Urothelium cell line (cell line): ENCODE data around the gene KBTBD4.
A peak's percentile ranks its signal among the peaks of the same experiment; 100 is the strongest.
"Not testable (repeated sequence)": the region's sequence is repeated elsewhere in the genome, so short reads cannot be mapped to it uniquely, and the experiment has no call there.

Source experiments
- DNase-seq: peaks from one replicate; pipeline ENCODE4 v3.0.0; 2011; ENCODE audit warnings: low spot score, mixed read lengths
- FAIRE-seq: peaks from 2 replicates; lab custom pipeline; 2011; peaks lifted over from hg19 to GRCh38; lab: Jason Lieb, UNC

Gene KBTBD4

GRCh38 chr11:47564366-47564765 is 14.4 kb downstream of the KBTBD4 start:
- not testable (repeated sequence) for FAIRE-seq, DNase-seq

- FAIRE-seq, DNase-seq: not testable (repeated sequence)
Measured at GRCh38 chr11:47562393-47562792, 16.4 kb downstream of the KBTBD4 start.

GRCh38 chr11:47560426-47560825 is 18.3 kb downstream of the KBTBD4 start:
- DNase-seq = no peak
- no peak for FAIRE-seq

GRCh38 chr11:47558695-47559094 is 20.1 kb downstream of the KBTBD4 start:
- FAIRE-seq (no peak), DNase-seq (no peak)

GRCh38 chr11:47557004-47557403 is 21.8 kb downstream of the KBTBD4 start:
- FAIRE-seq, DNase-seq: not testable (repeated sequence)

GRCh38 chr11:47553406-47553743 is 25.4 kb downstream of the KBTBD4 start:
- DNase-seq = no peak

GRCh38 chr11:47552566-47553405 is 26.0 kb downstream of the KBTBD4 start, which contains the start of gene CELF1:
Gene CELF1 (minus strand): TSS chr11:47553132. CDS start chr11:47499523, 53,609 bp downstream.
- FAIRE-seq (peak; percentile 73), DNase-seq (peak; percentile 97)

More at GRCh38 chr11:47553406-47553743, 25.4 kb downstream of the KBTBD4 start:
- FAIRE-seq = no peak

- DNase-seq (peak; percentile 33), FAIRE-seq (no peak)
Measured at GRCh38 chr11:47552056-47552565, 26.7 kb downstream of the KBTBD4 start.

- FAIRE-seq (no peak), DNase-seq (peak; percentile 25)
Measured at GRCh38 chr11:47551086-47551485, 27.7 kb downstream of the KBTBD4 start.

GRCh38 chr11:47550288-47551047 is 28.3 kb downstream of the KBTBD4 start:
- DNase-seq (no peak), FAIRE-seq (no peak)

- not testable (repeated sequence) for DNase-seq, FAIRE-seq
Measured at GRCh38 chr11:47546274-47546673, 32.5 kb downstream of the KBTBD4 start.

- FAIRE-seq (no peak), DNase-seq (no peak)
Measured at GRCh38 chr11:47545298-47545697, 33.5 kb downstream of the KBTBD4 start.

- DNase-seq (no peak), FAIRE-seq (no peak)
Measured at GRCh38 chr11:47541070-47541469, 37.7 kb downstream of the KBTBD4 start.

GRCh38 chr11:47539681-47540039 is 39.1 kb downstream of the KBTBD4 start:
- no peak for DNase-seq
- no peak for FAIRE-seq

GRCh38 chr11:47538741-47539565 is 39.8 kb downstream of the KBTBD4 start:
- no peak for FAIRE-seq

GRCh38 chr11:47536915-47537314 is 41.9 kb downstream of the KBTBD4 start:
- no peak for FAIRE-seq

More at GRCh38 chr11:47538741-47539565, 39.8 kb downstream of the KBTBD4 start:
- no peak for DNase-seq

GRCh38 chr11:47534704-47535251 is 44.0 kb downstream of the KBTBD4 start:
- DNase-seq (no peak), FAIRE-seq (no peak)

More at GRCh38 chr11:47536915-47537314, 41.9 kb downstream of the KBTBD4 start:
- DNase-seq = no peak

- DNase-seq (no peak), FAIRE-seq (no peak)
Measured at GRCh38 chr11:47533690-47534151, 45.0 kb downstream of the KBTBD4 start.

- no peak for FAIRE-seq
- DNase-seq = no peak
Measured at GRCh38 chr11:47532597-47533213, 46.1 kb downstream of the KBTBD4 start.

GRCh38 chr11:47531666-47532065 is 47.1 kb downstream of the KBTBD4 start:
- FAIRE-seq (no peak), DNase-seq (no peak)
